ENCODE measurements around the gene ZC3H10. TPM values are rescaled to one million over a fixed set of nuclear protein-coding genes. Genes with fewer than 3 reads are reported as not detected.

Gene ZC3H10
- total and polyA plus RNA-seq, 2 experiments from 2014 or later, result 2.7 to 3.0 TPM

DNA sequence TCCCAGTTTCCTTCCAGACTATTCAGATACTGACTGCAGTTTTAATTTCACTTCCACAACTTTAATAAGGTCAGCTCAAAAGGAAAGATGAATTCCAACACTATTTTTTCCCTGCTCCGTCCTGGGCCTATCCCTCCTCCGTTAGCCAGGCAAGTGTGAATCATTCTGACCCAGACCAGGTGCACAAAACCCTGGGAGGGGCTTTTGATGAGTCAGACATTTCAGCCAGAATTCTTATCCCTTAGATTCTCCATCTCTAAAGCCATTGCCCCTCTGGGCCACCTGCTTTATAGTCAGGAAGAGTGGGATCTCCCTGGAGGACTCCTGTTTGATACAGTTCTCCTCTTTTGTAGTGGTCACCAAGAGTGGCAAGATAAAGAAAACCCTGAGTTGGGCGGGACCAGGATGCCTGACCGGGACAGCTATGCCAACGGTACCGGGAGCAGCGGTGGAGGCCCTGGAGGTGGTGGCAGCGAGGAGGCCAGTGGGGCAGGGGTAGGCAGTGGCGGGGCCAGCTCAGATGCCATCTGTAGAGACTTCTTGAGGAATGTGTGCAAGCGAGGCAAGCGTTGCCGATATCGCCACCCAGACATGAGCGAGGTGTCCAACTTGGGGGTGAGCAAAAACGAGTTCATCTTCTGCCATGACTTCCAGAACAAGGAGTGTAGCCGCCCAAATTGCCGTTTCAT, 2.2 kb downstream of the ZC3H10 start:
- Histone ChIP-seq H3K4me1 (ENCODE audit: insufficient read depth) (peaks cover 14% of the 10 kb centered on the region), H3K4me3 (no peak overlapping the region), H3K79me2 (ENCODE audit: insufficient read depth) (peaks cover 36% of the 10 kb centered on the region), H3K36me3 (ENCODE audit: low read depth) (no peaks in the 10 kb centered on the region; the same call in 1 of the 2 replicates), H3K9me3 (ENCODE audit: low read depth) (no peaks in the 10 kb centered on the region), H4K20me1 (ENCODE audit: insufficient read depth) (no peaks in the 10 kb centered on the region), H3K9ac (peak overlapping the region; percentile 75; the same call in 1 of the 2 replicates), H3K9me2 (ENCODE audit: insufficient read depth) (no peaks in the 10 kb centered on the region), H2AFZ (no peak overlapping the region), H3K4me2 (ENCODE audit: unreplicated experiment) (no peak overlapping the region), H3K27me3 (replicated peaks; ENCODE audit: insufficient read depth) (no peaks in the 10 kb centered on the region), H3K27ac (no peak overlapping the region), H3F3A (ENCODE audit: insufficient read depth) (peaks cover 37% of the 10 kb centered on the region)
- DNase-seq, result no peak
- WGBS, 2 experiments (ENCODE audit: low coverage in 1 of 2, low lambda C conversion rate in 2 of 2, missing lambda C conversion rate in 2 of 2), result 83% methylated on average over 16 to 17 of the region's 17 CpGs
- no peak for TF ChIP-seq EZH2phosphoT487 (IDR thresholded peaks at IDR 0.05; ENCODE audit: insufficient read depth, low read depth)
- TF ChIP-seq EZH2 (IDR thresholded peaks at IDR 0.05; ENCODE audit: insufficient read depth, poor library complexity, severe bottlenecking), result no peak
- in situ Hi-C loops (cut with MboI), result no loop called here

- Histone ChIP-seq H3K36me3 (ENCODE audit: low read depth) (no peaks in the 10 kb centered on the region; the same call in 1 of the 2 replicates), H3K9me3 (ENCODE audit: low read depth) (no peaks in the 10 kb centered on the region), H4K20me1 (ENCODE audit: insufficient read depth) (no peaks in the 10 kb centered on the region), H3F3A (ENCODE audit: insufficient read depth) (peaks cover 38% of the 10 kb centered on the region), H3K9ac (no peak overlapping the region), H2AFZ (no peak overlapping the region), H3K4me1 (ENCODE audit: insufficient read depth) (peaks cover 16% of the 10 kb centered on the region), H3K4me2 (ENCODE audit: unreplicated experiment) (no peak overlapping the region), H3K4me3 (no peak overlapping the region), H3K9me2 (ENCODE audit: insufficient read depth) (no peaks in the 10 kb centered on the region), H3K27ac (no peak overlapping the region), H3K27me3 (replicated peaks; ENCODE audit: insufficient read depth) (no peaks in the 10 kb centered on the region), H3K79me2 (ENCODE audit: insufficient read depth) (peaks cover 43% of the 10 kb centered on the region)
- no peak for TF ChIP-seq EZH2phosphoT487 (IDR thresholded peaks at IDR 0.05; ENCODE audit: insufficient read depth, low read depth)
- no peak for TF ChIP-seq EZH2 (IDR thresholded peaks at IDR 0.05; ENCODE audit: insufficient read depth, poor library complexity, severe bottlenecking)
- no peak for DNase-seq
- 86 to 92% methylated on average over 11 of the region's 11 CpGs for WGBS, 2 experiments (ENCODE audit: low coverage in 1 of 2, low lambda C conversion rate in 2 of 2, missing lambda C conversion rate in 2 of 2)
- in situ Hi-C loops (cut with MboI), result no loop called here
These were observed 3.3 kb downstream of the ZC3H10 start for GRCh38 chr12:56121204-56121870.

GRCh38 chr12:56122637-56123036, 4.6 kb downstream of the ZC3H10 start:
- DNase-seq, result no peak
- no peak overlapping the region for H2AFZ ChIP-seq
- peaks cover 28% of the 10 kb centered on the region for H3K4me1 ChIP-seq (ENCODE audit: insufficient read depth)
- H3K9me2 ChIP-seq (ENCODE audit: insufficient read depth), result no peaks in the 10 kb centered on the region
- in situ Hi-C loops (cut with MboI), result no loop called here
- H3K4me3 ChIP-seq, result no peak overlapping the region
- no peaks in the 10 kb centered on the region for H3K9me3 ChIP-seq (ENCODE audit: low read depth)
- H3K79me2 ChIP-seq (ENCODE audit: insufficient read depth), result peaks cover 40% of the 10 kb centered on the region
- TF ChIP-seq EZH2phosphoT487 (IDR thresholded peaks at IDR 0.05; ENCODE audit: insufficient read depth, low read depth) (no peak), EZH2 (IDR thresholded peaks at IDR 0.05; ENCODE audit: insufficient read depth, poor library complexity, severe bottlenecking) (no peak)
- peaks cover 42% of the 10 kb centered on the region for H3F3A ChIP-seq (ENCODE audit: insufficient read depth)
- WGBS, 2 experiments (ENCODE audit: low coverage in 1 of 2, low lambda C conversion rate in 2 of 2, missing lambda C conversion rate in 2 of 2), result 80 to 87% methylated on average over 2 of the region's 2 CpGs
- no peak overlapping the region for H3K27ac ChIP-seq
- no peaks in the 10 kb centered on the region for H3K27me3 ChIP-seq (replicated peaks; ENCODE audit: insufficient read depth)
- H3K36me3 ChIP-seq (ENCODE audit: low read depth), result no peaks in the 10 kb centered on the region
- H4K20me1 ChIP-seq (ENCODE audit: insufficient read depth), result no peaks in the 10 kb centered on the region
- H3K9ac ChIP-seq, result no peak overlapping the region
- H3K4me2 ChIP-seq (ENCODE audit: unreplicated experiment), result no peak overlapping the region

GRCh38 chr12:56124133-56124532, 6.1 kb downstream of the ZC3H10 start:
- H3K27me3 ChIP-seq (replicated peaks; ENCODE audit: insufficient read depth), result no peaks in the 10 kb centered on the region
- in situ Hi-C loops (cut with MboI), result no loop called here
- TF ChIP-seq EZH2 (IDR thresholded peaks at IDR 0.05; ENCODE audit: insufficient read depth, poor library complexity, severe bottlenecking) (no peak), EZH2phosphoT487 (IDR thresholded peaks at IDR 0.05; ENCODE audit: insufficient read depth, low read depth) (no peak)
- WGBS, 2 experiments (ENCODE audit: low coverage in 1 of 2, low lambda C conversion rate in 2 of 2, missing lambda C conversion rate in 2 of 2), result 90% methylated on average over 4 of the region's 4 CpGs
- H2AFZ ChIP-seq, result no peak overlapping the region
- H3K9ac ChIP-seq, result no peak overlapping the region
- no peak overlapping the region for H3K4me2 ChIP-seq (ENCODE audit: unreplicated experiment)
- DNase-seq, result no peak
- no peaks in the 10 kb centered on the region for H3K9me2 ChIP-seq (ENCODE audit: insufficient read depth)
- H3K4me1 ChIP-seq (ENCODE audit: insufficient read depth), result peaks cover 23% of the 10 kb centered on the region
- no peak overlapping the region for H3K4me3 ChIP-seq
- H3K36me3 ChIP-seq (ENCODE audit: low read depth), result no peaks in the 10 kb centered on the region
- no peak overlapping the region for H3K27ac ChIP-seq
- no peaks in the 10 kb centered on the region for H3K9me3 ChIP-seq (ENCODE audit: low read depth)
- peaks cover 46% of the 10 kb centered on the region for H3K79me2 ChIP-seq (ENCODE audit: insufficient read depth)
- H4K20me1 ChIP-seq (ENCODE audit: insufficient read depth), result no peaks in the 10 kb centered on the region
- peaks cover 34% of the 10 kb centered on the region for H3F3A ChIP-seq (ENCODE audit: insufficient read depth)

Measured in GM23248 (cell line).